Mesenchymal stem cell (in vitro differentiated cells and primary cell): Measurements from ENCODE around the gene PRR16.
"Not testable (repeated sequence)": the region's sequence is repeated elsewhere in the genome, so short reads cannot be mapped to it uniquely, and the experiment has no call there.

Source experiments
- DNase-seq: peaks from one replicate; pipeline ENCODE4 v3.0.0-alpha.2; 2013
- H2AFZ ChIP-seq: one replicate; pipeline ENCODE4 v1.6.1; 2013; ENCODE audit warnings: low read depth, mild to moderate bottlenecking, control low read depth, inconsistent platforms, low read length, moderate library complexity
- H2AK5ac ChIP-seq: 2 replicates; pipeline ENCODE4 v1.6.1; 2013; ENCODE audit warnings: low read length, moderate library complexity, mild to moderate bottlenecking, inconsistent platforms; ENCODE audit not compliant: severe bottlenecking
- H2BK120ac ChIP-seq: one replicate; pipeline ENCODE4 v1.6.1; 2013; ENCODE audit warnings: low read depth, mild to moderate bottlenecking, inconsistent platforms, low read length, moderate library complexity
- H2BK12ac ChIP-seq, 2 experiments: one replicate each; pipeline ENCODE4 v1.6.1; 2013; ENCODE audit warnings: inconsistent platforms in 2 of 2, low read length in 2 of 2, mild to moderate bottlenecking in 2 of 2, moderate library complexity in 2 of 2, control low read depth in 1 of 2
- H2BK15ac ChIP-seq: one replicate; pipeline ENCODE4 v1.6.1; 2013; ENCODE audit warnings: mild to moderate bottlenecking, low read depth, inconsistent platforms; ENCODE audit not compliant: poor library complexity, severe bottlenecking
- H2BK5ac ChIP-seq: 2 replicates; pipeline ENCODE4 v1.6.1; 2013; ENCODE audit warnings: low read depth, mild to moderate bottlenecking, low read length, control low read depth, inconsistent platforms; ENCODE audit not compliant: poor library complexity, severe bottlenecking
- H3K14ac ChIP-seq, 2 experiments: one replicate each; pipeline ENCODE4 v1.6.1; 2013; ENCODE audit warnings: inconsistent platforms in 2 of 2, low read length in 2 of 2, control low read depth in 1 of 2, mild to moderate bottlenecking in 1 of 2, moderate library complexity in 1 of 2
- H3K18ac ChIP-seq, 2 experiments: one replicate each; pipeline ENCODE4 v1.6.1; 2013; ENCODE audit warnings: inconsistent platforms in 2 of 2, low read length in 2 of 2, control low read depth in 1 of 2, low read depth in 1 of 2, mild to moderate bottlenecking in 1 of 2
- H3K23ac ChIP-seq, 2 experiments: one replicate each; pipeline ENCODE4 v1.6.1; 2013; ENCODE audit warnings: inconsistent platforms in 2 of 2, low read length in 2 of 2, mild to moderate bottlenecking in 2 of 2, moderate library complexity in 2 of 2, control low read depth in 1 of 2
- H3K27ac ChIP-seq: 2 replicates; pipeline ENCODE4 v1.5.1; 2013; ENCODE audit warnings: mild to moderate bottlenecking, moderate library complexity, low read length, control low read depth, inconsistent platforms; ENCODE audit not compliant: poor library complexity, severe bottlenecking
- H3K27me3 ChIP-seq, 2 experiments: 2 replicates each; pipeline versions ENCODE4 v1.6.1 to v1.7.0; 2013; ENCODE audit warnings: low read length in 2 of 2, mild to moderate bottlenecking in 2 of 2, moderate library complexity in 2 of 2, control low read depth in 1 of 2, inconsistent platforms in 1 of 2; ENCODE audit not compliant: control insufficient read depth in 1 of 2, insufficient read depth in 1 of 2
- H3K36me3 ChIP-seq, 2 experiments: 2 replicates each; pipeline versions ENCODE4 v1.6.1 to v1.7.0; 2013; ENCODE audit warnings: low read length in 2 of 2, control low read depth in 1 of 2, inconsistent platforms in 1 of 2, low read depth in 1 of 2, mild to moderate bottlenecking in 1 of 2; ENCODE audit not compliant: insufficient read depth in 2 of 2, control insufficient read depth in 1 of 2
- H3K4ac ChIP-seq, 2 experiments: one replicate each; pipeline ENCODE4 v1.6.1; 2013; ENCODE audit warnings: inconsistent platforms in 2 of 2, low read length in 2 of 2, mild to moderate bottlenecking in 2 of 2, moderate library complexity in 2 of 2, control low read depth in 1 of 2, low read depth in 1 of 2
- H3K4me1 ChIP-seq: 2 replicates; pipeline ENCODE4 v1.6.1; 2013; ENCODE audit warnings: low read depth, low read length, control low read depth; ENCODE audit not compliant: control insufficient read depth, insufficient read depth
- H3K4me2 ChIP-seq: 2 replicates; pipeline ENCODE4 v1.6.1; 2013; ENCODE audit warnings: low read length, mild to moderate bottlenecking, inconsistent platforms; ENCODE audit not compliant: poor library complexity, severe bottlenecking
- H3K4me3 ChIP-seq, 2 experiments: 2 replicates each; pipeline versions ENCODE4 v1.5.1 to v1.7.0; 2013; ENCODE audit warnings: low read length in 2 of 2, mild to moderate bottlenecking in 2 of 2, control low read depth in 1 of 2, low read depth in 1 of 2; ENCODE audit not compliant: insufficient read depth in 1 of 2
- H3K79me1 ChIP-seq: replicated peaks from 2 replicates; pipeline ENCODE4 v1.6.1; 2013; ENCODE audit warnings: mild to moderate bottlenecking, control low read depth, low read length, inconsistent platforms; ENCODE audit not compliant: poor library complexity, severe bottlenecking
- H3K9ac ChIP-seq: 2 replicates; pipeline ENCODE4 v1.7.0; 2013; ENCODE audit warnings: mild to moderate bottlenecking, low read length, moderate library complexity
- H3K9me3 ChIP-seq: 2 replicates; pipeline ENCODE4 v1.7.0; 2013; ENCODE audit warnings: mild to moderate bottlenecking, low read length; ENCODE audit not compliant: control insufficient read depth
- H4K8ac ChIP-seq: one replicate; pipeline ENCODE4 v1.6.1; 2013; ENCODE audit warnings: inconsistent platforms, mild to moderate bottlenecking, low read length, moderate library complexity
- H4K91ac ChIP-seq: one replicate; pipeline ENCODE4 v1.6.1; 2013; ENCODE audit warnings: mild to moderate bottlenecking, low read length, inconsistent platforms
- WGBS: methylation state at CpG from one replicate; pipeline ENCODE4 v1.1.7; 2013; ENCODE audit warnings: mixed read lengths; 5-methylcytosine and 5-hydroxymethylcytosine counted together

PRR16 gene

DNA sequence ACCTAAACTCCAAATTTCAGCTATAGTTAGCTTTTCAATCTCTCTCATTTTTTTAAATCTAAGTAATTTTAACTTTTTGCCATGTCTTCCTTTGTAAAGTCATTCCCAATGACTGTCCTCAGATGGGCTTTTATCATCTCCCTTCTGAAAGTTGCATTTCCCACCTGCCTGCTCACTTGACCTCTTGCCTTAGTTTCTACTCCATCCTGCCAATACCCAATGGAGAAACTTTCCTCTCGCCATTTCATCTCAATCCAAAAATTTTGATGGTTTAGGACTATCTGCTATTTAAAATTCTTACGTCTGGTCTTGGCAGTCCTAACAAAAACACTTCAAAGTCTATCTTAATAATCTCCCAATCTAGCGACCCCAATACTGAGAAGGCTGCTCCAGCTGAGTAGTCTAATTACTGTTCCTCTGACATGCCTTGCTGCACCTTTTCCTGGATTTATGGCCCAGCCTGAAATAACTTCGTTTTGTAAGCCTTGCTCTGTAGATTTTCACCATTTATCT is 231.3 kb downstream of the PRR16 start:
- H3K23ac ChIP-seq, result no peak overlapping the region
- H2AFZ ChIP-seq, result no peak overlapping the region
- no peak overlapping the region for H3K4me2 ChIP-seq
- H2BK12ac ChIP-seq, result no peak overlapping the region
- H4K8ac ChIP-seq, result no peak overlapping the region
- no peak overlapping the region for H3K27ac ChIP-seq
- H2BK15ac ChIP-seq, result no peak overlapping the region
- H3K4me3 ChIP-seq, result no peak overlapping the region
- no peak overlapping the region for H2AK5ac ChIP-seq
- H3K36me3 ChIP-seq, result no peaks in the 10 kb centered on the region
- H3K79me1 ChIP-seq, result peaks cover 1% of the 10 kb centered on the region
- no peaks in the 10 kb centered on the region for H3K4me1 ChIP-seq
- H3K4ac ChIP-seq, result no peak overlapping the region
- WGBS, result 97% methylated on average over 3 of the region's 4 CpGs
- H3K9ac ChIP-seq, result no peak overlapping the region
- H3K27me3 ChIP-seq, result no peaks in the 10 kb centered on the region
- H4K91ac ChIP-seq, result no peak overlapping the region
- no peak overlapping the region for H3K18ac ChIP-seq
- H2BK5ac ChIP-seq, result no peak overlapping the region
- no peak overlapping the region for H2BK120ac ChIP-seq
- no peak overlapping the region for H3K14ac ChIP-seq
- no peaks in the 10 kb centered on the region for H3K9me3 ChIP-seq
- no peak for DNase-seq

DNA sequence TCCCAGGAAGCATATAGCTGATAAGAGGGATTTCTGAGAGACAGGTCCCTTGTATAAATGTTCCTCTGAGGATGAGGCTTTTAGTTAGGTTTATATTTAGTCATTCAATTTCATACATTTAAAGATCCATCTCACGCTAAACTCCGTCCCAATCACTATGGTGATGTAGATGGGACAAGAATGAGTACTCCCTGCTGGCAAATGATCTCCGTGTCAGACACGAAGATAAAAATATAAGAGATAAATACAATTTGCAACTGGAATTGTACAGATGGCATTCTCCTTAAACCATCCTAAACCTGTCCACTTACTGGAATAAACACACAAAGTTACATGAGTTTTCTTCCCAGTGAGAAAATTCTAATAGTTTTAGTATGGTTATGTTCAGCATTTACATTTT is 233.0 kb downstream of the PRR16 start:
- no peak overlapping the region for H2BK120ac ChIP-seq
- H3K14ac ChIP-seq, result no peak overlapping the region
- H3K9ac ChIP-seq, result no peak overlapping the region
- H3K23ac ChIP-seq, result no peak overlapping the region
- WGBS, result no CpG with 5 or more reads among the region's 4 CpGs
- no peak overlapping the region for H2BK5ac ChIP-seq
- H3K79me1 ChIP-seq, result peaks cover 1% of the 10 kb centered on the region
- H3K18ac ChIP-seq, result no peak overlapping the region
- DNase-seq, result no peak
- H4K91ac ChIP-seq, result no peak overlapping the region
- no peaks in the 10 kb centered on the region for H3K4me1 ChIP-seq
- no peaks in the 10 kb centered on the region for H3K9me3 ChIP-seq
- H2AFZ ChIP-seq, result no peak overlapping the region
- H3K27me3 ChIP-seq, result no peaks in the 10 kb centered on the region
- no peak overlapping the region for H2BK12ac ChIP-seq
- H2AK5ac ChIP-seq, result no peak overlapping the region
- no peak overlapping the region for H3K4ac ChIP-seq
- H4K8ac ChIP-seq, result no peak overlapping the region
- no peaks in the 10 kb centered on the region for H3K36me3 ChIP-seq
- no peak overlapping the region for H2BK15ac ChIP-seq
- H3K4me2 ChIP-seq, result no peak overlapping the region
- no peak overlapping the region for H3K27ac ChIP-seq
- no peak overlapping the region for H3K4me3 ChIP-seq

DNA sequence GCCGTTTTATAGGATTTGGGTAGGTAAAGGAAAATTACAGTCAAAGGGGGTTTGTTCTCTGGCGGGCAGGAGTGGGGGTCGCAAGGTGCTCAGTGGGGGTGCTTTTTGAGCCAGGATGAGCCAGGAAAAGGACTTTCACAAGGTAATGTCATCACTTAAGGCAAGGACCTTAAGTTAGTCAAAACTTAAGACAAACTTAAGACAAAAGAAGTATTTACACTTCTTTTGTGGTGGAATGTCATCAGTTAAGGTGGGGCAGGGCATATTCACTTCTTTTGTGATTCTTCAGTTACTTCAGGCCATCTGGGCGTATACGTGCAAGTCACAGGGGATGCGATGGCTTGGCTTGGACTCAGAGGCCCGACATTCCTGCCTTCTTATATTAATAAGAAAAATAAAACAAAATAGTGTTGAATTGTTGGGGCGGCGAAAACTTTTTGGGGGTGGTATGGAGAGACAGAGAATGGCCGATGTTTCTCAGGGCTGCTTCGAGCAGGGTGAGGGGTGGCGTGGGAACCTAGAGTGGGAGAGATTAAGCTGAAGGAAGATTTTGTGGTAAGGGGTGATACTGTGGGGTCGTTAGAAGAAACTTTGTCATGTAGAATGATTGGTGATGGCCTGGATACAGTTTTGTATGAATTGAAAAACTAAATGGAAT is 233.7 kb downstream of the PRR16 start:
- not testable (repeated sequence) for H3K4ac ChIP-seq, H4K91ac ChIP-seq, H3K4me3 ChIP-seq, H3K14ac ChIP-seq, H3K9ac ChIP-seq, H2AFZ ChIP-seq, H3K18ac ChIP-seq, DNase-seq, H2BK15ac ChIP-seq, H3K27me3 ChIP-seq, H3K27ac ChIP-seq, H3K4me1 ChIP-seq, H3K23ac ChIP-seq, H2BK5ac ChIP-seq, H2BK12ac ChIP-seq, H3K9me3 ChIP-seq, H3K79me1 ChIP-seq, H4K8ac ChIP-seq, H2BK120ac ChIP-seq, H3K4me2 ChIP-seq, H3K36me3 ChIP-seq, H2AK5ac ChIP-seq
- WGBS, result 80% methylated on average over 6 of the region's 13 CpGs

DNA sequence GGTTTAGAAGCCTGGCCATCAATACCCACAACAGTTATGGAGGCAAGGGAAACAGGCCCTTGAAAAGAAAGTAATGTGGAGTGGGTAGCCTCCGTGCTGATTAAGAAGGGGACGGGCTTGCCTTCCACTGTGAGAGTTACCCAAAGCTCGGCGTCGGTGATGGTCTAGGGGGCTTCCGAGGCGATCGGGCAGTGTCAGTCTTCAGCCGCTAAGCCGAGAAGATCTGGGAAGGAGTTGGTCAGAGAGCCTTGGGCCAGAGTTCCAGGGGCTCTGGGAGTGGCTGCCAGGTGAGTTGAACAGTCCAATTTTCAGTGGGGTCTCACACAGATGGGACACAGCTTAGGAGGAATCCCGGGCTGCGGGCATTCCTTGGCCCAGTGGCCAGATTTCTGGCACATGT is 236.6 kb downstream of the PRR16 start:
- H3K4me3 ChIP-seq, H4K8ac ChIP-seq, H3K23ac ChIP-seq, H2AFZ ChIP-seq, H2BK15ac ChIP-seq, H3K4ac ChIP-seq, H3K27me3 ChIP-seq, H3K9ac ChIP-seq, H2BK120ac ChIP-seq, H2BK5ac ChIP-seq, H3K27ac ChIP-seq, H3K4me1 ChIP-seq, H3K4me2 ChIP-seq, H3K9me3 ChIP-seq, H3K79me1 ChIP-seq, H2BK12ac ChIP-seq, DNase-seq, H3K14ac ChIP-seq, H4K91ac ChIP-seq, H3K18ac ChIP-seq, H2AK5ac ChIP-seq, H3K36me3 ChIP-seq: not testable (repeated sequence)
- 55% methylated on average over 8 of the region's 12 CpGs for WGBS
